ENCODE results near the gene KSR1.

Gene KSR1

DNA sequence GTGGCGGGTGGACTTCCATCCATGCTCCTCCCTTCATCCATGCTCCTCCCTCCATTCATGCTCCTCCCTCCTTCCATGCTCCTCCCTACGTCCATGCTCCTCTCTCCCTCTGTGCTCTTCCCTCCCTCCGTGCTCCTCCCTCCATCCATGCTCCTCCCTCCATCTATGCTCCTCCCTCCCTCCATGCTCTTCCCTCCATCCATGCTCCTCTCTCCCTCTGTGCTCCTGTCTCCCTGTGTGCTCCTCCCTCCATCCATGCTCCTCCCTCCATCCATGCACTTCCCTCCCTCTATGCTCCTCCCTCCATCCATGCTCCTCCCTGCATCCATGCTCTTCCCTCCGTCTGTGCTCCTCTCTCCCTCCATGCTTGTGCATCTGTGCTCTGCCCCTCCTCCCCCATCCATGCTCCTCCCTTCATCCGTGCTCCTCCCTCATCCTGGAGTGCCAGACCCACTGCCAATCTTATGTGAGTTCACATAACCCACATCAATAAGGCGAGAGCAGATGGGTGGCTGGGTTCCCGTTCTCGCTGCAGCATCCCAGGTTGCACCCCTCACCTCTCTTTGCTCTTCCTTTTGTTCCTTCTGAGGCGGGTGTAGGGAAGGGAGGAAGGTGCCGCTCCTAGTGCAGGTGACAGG is 22.8 kb downstream of the KSR1 start:
- no peak for TF ChIP-seq Cebpa-rat (IDR thresholded peaks at IDR 0.05)
- Histone ChIP-seq H3K4me2 (peak overlapping the region in 6 of 11 experiments; percentile 0 to 54 (median 37); a peak in 8 of 22 replicates), H3K4me1 (peaks cover 46 to 75% (median 56%) of the 10 kb centered on the region in 10 experiments)

DNA sequence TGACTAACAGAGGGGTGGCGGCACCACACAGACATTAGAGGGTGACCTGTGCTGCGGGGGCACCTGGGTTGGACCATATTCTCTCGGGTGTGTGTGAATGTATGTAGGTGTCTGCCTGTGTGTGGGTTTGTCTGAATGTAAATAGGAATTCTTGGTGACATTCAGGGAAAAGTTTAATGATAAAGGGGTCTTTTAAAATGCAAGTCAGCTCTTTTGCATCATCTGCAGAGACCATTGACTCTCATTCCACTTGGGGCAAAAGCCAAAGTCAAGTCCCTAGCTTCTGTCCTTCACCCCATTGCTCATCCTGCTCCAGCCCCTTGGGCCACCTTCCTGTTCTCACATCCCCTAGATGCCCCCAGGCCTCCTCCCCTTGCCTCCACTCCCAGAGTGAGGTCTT is 23.6 kb downstream of the KSR1 start:
- H3K9me3 ChIP-seq (replicated peaks in 1 of 11): no peaks in the 10 kb centered on the region
- TF ChIP-seq Cebpa-rat (IDR thresholded peaks at IDR 0.05): no peak
- H3K4me3 ChIP-seq: no peak overlapping the region
- peaks cover 0 to 30% (median 0%) of the 10 kb centered on the region in 11 experiments; a peak in 9 of 22 replicates for H4K20me1 ChIP-seq
- no peak overlapping the region for H3K27ac ChIP-seq
- no peaks in the 10 kb centered on the region for H3K27me3 ChIP-seq
- peaks cover 40 to 70% (median 51%) of the 10 kb centered on the region in 10 experiments for H3K4me1 ChIP-seq
- H3K9ac ChIP-seq: no peak overlapping the region
- peak overlapping the region in 5 of 11 experiments; percentile 0 to 54 (median 41); a peak in 1 of 22 replicates for H3K4me2 ChIP-seq
- no peaks in the 10 kb centered on the region for H3K36me3 ChIP-seq

More for the DNA sequence above, 22.8 kb downstream of the KSR1 start:
- H3K27me3 ChIP-seq: no peaks in the 10 kb centered on the region
- H4K20me1 ChIP-seq: peaks cover 0 to 26% (median 0%) of the 10 kb centered on the region in 11 experiments; a peak in 8 of 22 replicates
- no peaks in the 10 kb centered on the region for H3K9me3 ChIP-seq (replicated peaks in 1 of 11)
- H3K36me3 ChIP-seq: no peaks in the 10 kb centered on the region
- H3K27ac ChIP-seq: no peak overlapping the region
- H3K4me3 ChIP-seq: no peak overlapping the region
- no peak overlapping the region for H3K9ac ChIP-seq

DNA sequence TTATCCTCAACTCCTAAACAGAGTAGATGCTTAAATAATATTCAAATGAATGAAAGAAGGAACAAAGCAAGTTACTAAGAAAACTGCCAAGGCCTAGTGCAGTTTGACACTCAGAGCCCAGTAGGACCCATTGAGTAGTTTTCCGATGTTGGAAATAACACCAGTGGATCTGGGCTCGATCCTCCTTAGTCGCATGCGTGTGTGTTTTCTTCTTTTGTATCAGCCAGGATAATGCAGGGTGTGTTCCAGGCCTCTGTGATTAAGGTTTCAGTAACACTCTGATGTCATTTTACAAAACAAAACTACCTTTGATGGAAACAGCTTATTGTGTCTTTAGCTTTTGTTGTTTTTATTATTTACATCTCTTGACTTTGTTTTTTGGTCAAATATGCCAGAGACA is 24.5 kb downstream of the KSR1 start:
- Histone ChIP-seq H4K20me1 (peaks cover 0 to 39% (median 0%) of the 10 kb centered on the region in 11 experiments; a peak in 9 of 22 replicates), H3K4me1 (peaks cover 42 to 70% (median 52%) of the 10 kb centered on the region in 10 experiments)
- no peak for TF ChIP-seq Cebpa-rat (IDR thresholded peaks at IDR 0.05)

DNA sequence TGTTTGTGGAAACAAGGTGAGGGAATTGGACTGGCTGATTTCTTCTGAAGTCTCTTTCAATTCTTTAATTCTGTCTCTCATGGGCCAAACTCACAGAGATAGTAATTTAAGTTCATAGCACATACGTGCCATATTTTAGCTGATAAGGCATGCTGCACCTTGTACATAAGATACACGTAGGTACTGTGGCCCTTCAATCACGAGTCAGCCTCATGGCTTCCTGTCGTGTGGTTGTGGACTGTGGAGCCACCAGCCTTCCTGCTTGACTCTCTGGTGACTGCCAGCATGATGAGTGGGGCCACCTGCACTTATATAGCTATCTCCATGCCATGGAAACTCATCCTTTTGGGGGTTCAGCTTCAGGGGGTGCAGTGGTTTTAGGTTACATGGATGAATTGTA is 25.1 kb downstream of the KSR1 start:
- H3K4me3 ChIP-seq: no peak overlapping the region
- no peaks in the 10 kb centered on the region for H3K27me3 ChIP-seq
- no peak overlapping the region for H3K9ac ChIP-seq
- peaks cover 0 to 45% (median 0%) of the 10 kb centered on the region in 11 experiments; a peak in 9 of 22 replicates for H4K20me1 ChIP-seq
- peaks cover 44 to 71% (median 55%) of the 10 kb centered on the region in 10 experiments for H3K4me1 ChIP-seq
- H3K4me2 ChIP-seq: peak overlapping the region; percentile 8 to 69 (median 42); a peak in 21 of 22 replicates
- no peaks in the 10 kb centered on the region for H3K9me3 ChIP-seq (replicated peaks in 1 of 11)
- H3K36me3 ChIP-seq: no peaks in the 10 kb centered on the region
- TF ChIP-seq Cebpa-rat (IDR thresholded peaks at IDR 0.05): no peak
- H3K27ac ChIP-seq: no peak overlapping the region

More for the DNA sequence above, 24.5 kb downstream of the KSR1 start:
- H3K4me3 ChIP-seq: no peak overlapping the region
- H3K9ac ChIP-seq: no peak overlapping the region
- H3K27me3 ChIP-seq: no peaks in the 10 kb centered on the region
- no peaks in the 10 kb centered on the region for H3K36me3 ChIP-seq
- H3K4me2 ChIP-seq: peak overlapping the region in 2 of 11 experiments; percentile 46 to 69; a peak in 2 of 22 replicates
- H3K27ac ChIP-seq: no peak overlapping the region
- no peaks in the 10 kb centered on the region for H3K9me3 ChIP-seq (replicated peaks in 1 of 11)

DNA sequence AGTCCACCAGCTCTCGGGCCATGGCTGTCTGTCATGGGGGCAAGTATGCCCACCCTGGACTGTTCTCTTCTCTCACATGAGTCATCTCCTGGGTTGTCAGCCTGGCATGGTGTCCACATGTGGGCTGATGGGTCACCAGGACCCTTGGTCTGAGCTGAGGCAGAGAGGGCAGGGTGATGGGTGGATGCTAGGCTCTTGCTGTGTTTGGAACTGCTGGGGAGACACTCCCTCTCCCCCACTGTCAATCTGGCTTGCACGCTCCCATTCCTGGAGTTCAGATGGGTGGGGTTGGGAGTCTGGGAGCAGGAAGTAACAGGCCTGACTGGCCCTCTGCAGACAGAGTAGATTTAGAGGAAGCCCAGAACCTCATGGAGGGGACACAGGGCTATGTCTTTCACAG is 28.9 kb downstream of the KSR1 start:
- H3K27me3 ChIP-seq: no peaks in the 10 kb centered on the region
- H3K9ac ChIP-seq: no peak overlapping the region; a peak in 1 of 22 replicates
- peaks cover 51 to 67% (median 60%) of the 10 kb centered on the region in 10 experiments for H3K4me1 ChIP-seq
- no peaks in the 10 kb centered on the region for H3K36me3 ChIP-seq
- no peak overlapping the region; a peak in 1 of 22 replicates for H3K27ac ChIP-seq
- peaks cover 0 to 44% (median 0%) of the 10 kb centered on the region in 11 experiments; a peak in 4 of 22 replicates for H4K20me1 ChIP-seq
- H3K9me3 ChIP-seq (replicated peaks in 1 of 11): no peaks in the 10 kb centered on the region
- peak overlapping the region; percentile 51 to 88 (median 78) for H3K4me2 ChIP-seq
- H3K4me3 ChIP-seq: no peak overlapping the region
- no peak for TF ChIP-seq Cebpa-rat (IDR thresholded peaks at IDR 0.05)

DNA sequence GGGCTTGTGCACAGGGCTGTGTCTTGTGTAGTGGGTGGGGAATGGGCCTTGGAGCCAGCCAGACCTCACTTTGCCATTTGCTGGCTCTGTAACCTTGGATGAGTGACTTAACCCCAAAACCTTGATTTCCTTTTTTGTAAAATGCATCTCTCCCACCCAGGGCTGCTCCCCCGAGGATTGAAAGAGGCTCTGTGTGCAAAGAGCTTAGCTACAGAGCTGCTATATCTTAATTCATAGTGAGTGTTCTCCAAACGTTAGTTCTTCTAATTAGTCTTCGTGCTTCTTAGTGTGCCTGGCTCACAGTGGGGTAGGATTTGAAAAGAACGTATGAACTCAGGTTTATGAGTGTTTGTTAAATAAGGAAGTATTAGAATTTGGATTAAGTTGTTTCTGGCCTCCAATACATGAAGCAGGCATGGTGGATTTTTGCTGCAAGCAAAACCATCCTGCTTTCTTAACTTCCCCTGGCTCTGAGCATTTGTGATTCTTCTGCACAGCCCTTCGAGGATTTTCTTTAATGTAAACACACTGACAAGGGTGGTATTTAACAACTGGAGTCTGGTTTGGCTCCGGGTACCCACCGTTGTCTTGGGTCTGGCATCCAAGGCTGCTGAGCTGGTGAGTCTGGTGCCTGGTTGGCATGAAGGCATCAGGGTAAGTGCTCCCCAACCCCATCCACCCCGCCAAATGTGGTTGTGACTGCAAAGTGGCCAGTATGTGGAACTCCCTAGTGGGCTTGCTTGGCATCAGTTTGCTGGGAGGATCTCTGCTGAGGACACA is 29.7 kb downstream of the KSR1 start:
- peaks cover 45 to 75% (median 63%) of the 10 kb centered on the region in 10 experiments for H3K4me1 ChIP-seq
- peak overlapping the region; percentile 51 to 88 (median 78) for H3K4me2 ChIP-seq
- no peaks in the 10 kb centered on the region for H3K9me3 ChIP-seq (replicated peaks in 1 of 11)
- no peaks in the 10 kb centered on the region for H3K36me3 ChIP-seq
- no peaks in the 10 kb centered on the region for H3K27me3 ChIP-seq
- H3K27ac ChIP-seq: no peak overlapping the region; a peak in 1 of 22 replicates
- peaks cover 0 to 43% (median 0%) of the 10 kb centered on the region in 11 experiments; a peak in 4 of 22 replicates for H4K20me1 ChIP-seq
- TF ChIP-seq Cebpa-rat (IDR thresholded peaks at IDR 0.05): no peak
- no peak overlapping the region for H3K4me3 ChIP-seq
- no peak overlapping the region; a peak in 1 of 22 replicates for H3K9ac ChIP-seq

DNA sequence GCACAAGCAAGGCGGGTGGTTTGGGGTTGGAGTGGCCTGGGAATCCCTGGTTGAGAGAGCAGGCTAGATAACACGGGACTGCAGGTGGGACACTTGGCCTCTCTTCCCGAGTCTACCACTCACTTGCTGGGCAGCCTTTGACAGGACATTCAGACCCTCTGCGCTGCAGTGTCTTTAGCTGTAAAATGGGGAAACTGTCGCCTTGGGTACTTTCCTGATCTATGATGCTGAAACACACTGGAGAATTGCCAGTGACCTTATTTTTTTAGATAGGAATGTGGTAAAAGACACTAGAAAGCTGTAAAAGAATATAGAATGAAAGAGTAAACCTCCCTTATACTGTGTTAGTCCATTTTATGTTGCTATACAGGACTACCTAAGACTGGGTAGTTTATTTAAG is 30.5 kb downstream of the KSR1 start:
- Histone ChIP-seq H3K9ac (no peak overlapping the region), H3K27me3 (no peaks in the 10 kb centered on the region), H4K20me1 (peaks cover 0 to 48% (median 0%) of the 10 kb centered on the region in 11 experiments; a peak in 4 of 22 replicates), H3K4me2 (peak overlapping the region; percentile 51 to 88 (median 78); a peak in 21 of 22 replicates), H3K9me3 (replicated peaks in 1 of 11) (no peaks in the 10 kb centered on the region), H3K4me3 (no peak overlapping the region), H3K36me3 (no peaks in the 10 kb centered on the region), H3K4me1 (peaks cover 37 to 74% (median 55%) of the 10 kb centered on the region in 10 experiments), H3K27ac (no peak overlapping the region)
- TF ChIP-seq Cebpa-rat (IDR thresholded peaks at IDR 0.05): no peak

DNA sequence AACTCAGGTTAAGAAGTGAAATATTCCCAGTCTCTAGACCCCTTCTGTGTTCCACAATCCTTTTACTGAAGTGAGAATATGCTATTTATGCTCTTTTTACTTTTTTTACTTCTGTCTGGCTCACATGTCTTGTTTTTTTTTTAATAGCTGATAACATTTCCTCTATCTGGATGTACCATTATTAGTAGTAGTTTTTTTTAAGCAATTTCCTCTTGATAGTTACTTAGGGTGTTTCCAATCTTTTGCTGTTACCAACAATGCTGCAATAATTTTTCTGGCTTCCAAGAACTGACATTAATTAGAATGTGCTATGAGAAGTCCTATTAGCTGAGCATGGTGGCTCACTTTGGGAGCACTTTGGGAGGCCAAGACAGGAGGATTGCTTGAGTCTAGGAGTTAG is 32.0 kb downstream of the KSR1 start:
- Histone ChIP-seq H3K9me3 (replicated peaks in 1 of 11) (no peaks in the 10 kb centered on the region), H3K4me3 (no peak overlapping the region), H3K4me1 (peaks cover 34 to 79% (median 54%) of the 10 kb centered on the region in 10 experiments), H3K27ac (peak overlapping the region in 4 of 11 experiments; percentile 42 to 53 (median 50); a peak in 6 of 22 replicates), H3K9ac (0 out of 22 replicates have a peak overlapping the region, but pooled peaks of 1 of the 11 experiments have one; percentile 19), H3K4me2 (peak overlapping the region in 8 of 11 experiments; percentile 3 to 89 (median 84); a peak in 15 of 22 replicates), H3K36me3 (no peaks in the 10 kb centered on the region), H4K20me1 (peaks cover 0 to 62% (median 0%) of the 10 kb centered on the region in 11 experiments; a peak in 4 of 22 replicates), H3K27me3 (no peaks in the 10 kb centered on the region)
- TF ChIP-seq Cebpa-rat (IDR thresholded peaks at IDR 0.05): no peak
